KMS-11 (cell line): ENCODE results near the gene PSME3.

Experiments used
- H2AFZ ChIP-seq: fragments of 200-600 bp; sonication (generic); 2 replicates; pipeline ENCODE4 v1.6.1; 2016; ENCODE audit warnings: antibody characterized with exemption, mixed run types, low read depth
- H3K27ac ChIP-seq: fragments of 200-600 bp; sonication (generic); 2 replicates; pipeline ENCODE4 v1.6.1; 2016; ENCODE audit warnings: mild to moderate bottlenecking, mixed run types
- H3K27me3 ChIP-seq: fragments of 200-600 bp; sonication (generic); 2 replicates; pipeline ENCODE4 v1.6.1; 2017; ENCODE audit warnings: mild to moderate bottlenecking, low read depth, mixed run types, moderate library complexity; ENCODE audit not compliant: insufficient read depth
- H3K36me3 ChIP-seq: fragments of 200-600 bp; sonication (generic); 2 replicates; pipeline ENCODE4 v1.6.1; 2017; ENCODE audit warnings: mild to moderate bottlenecking, mixed run types; ENCODE audit not compliant: insufficient read depth
- H3K4me1 ChIP-seq: fragments of 200-600 bp; sonication (generic); 2 replicates; pipeline ENCODE4 v1.6.1; 2016; ENCODE audit warnings: mild to moderate bottlenecking, low read depth, mixed run types; ENCODE audit not compliant: poor library complexity, severe bottlenecking
- H3K4me2 ChIP-seq: fragments of 200-600 bp; sonication (generic); 2 replicates; pipeline ENCODE4 v1.7.0; 2016; ENCODE audit warnings: mild to moderate bottlenecking, mixed run types
- H3K4me3 ChIP-seq: fragments of 200-600 bp; sonication (generic); IDR thresholded peaks from 2 replicates; pipeline ENCODE4 v1.6.1; 2017; ENCODE audit warnings: low read depth, low read length, mixed read lengths; ENCODE audit not compliant: insufficient read depth
- H3K79me2 ChIP-seq: fragments of 200-600 bp; sonication (generic); 2 replicates; pipeline ENCODE4 v1.6.1; 2016; ENCODE audit warnings: low read depth, mixed run types; ENCODE audit not compliant: insufficient read depth
- H3K9ac ChIP-seq: fragments of 200-600 bp; sonication (generic); 2 replicates; pipeline ENCODE4 v1.6.1; 2016; ENCODE audit warnings: mild to moderate bottlenecking, mixed run types
- H4K20me1 ChIP-seq: fragments of 200-600 bp; sonication (generic); 2 replicates; pipeline ENCODE4 v1.6.1; 2016; ENCODE audit warnings: mild to moderate bottlenecking, mixed run types; ENCODE audit not compliant: insufficient read depth
- TF ChIP-seq, protein P1 (sequence below): fragments of 200-600 bp; sonication (generic); conservative IDR thresholded peaks from 2 replicates; pipeline ENCODE4 v1.6.1; 2017; ENCODE audit warnings: low read depth, mild to moderate bottlenecking, antibody characterized with exemption, low read length, moderate library complexity, mixed read lengths

The PSME3 gene

GRCh38 chr17:42845918-42846593 lies 12.9 kb downstream of the PSME3 start:
- H3K4me3 ChIP-seq: no peak overlapping the region
- peaks cover 68% of the 10 kb centered on the region for H3K4me1 ChIP-seq
- H3K36me3 ChIP-seq: peaks cover 8% of the 10 kb centered on the region; the same call in 1 of the 2 replicates
- H3K9ac ChIP-seq: no peak overlapping the region
- peak overlapping the region; percentile 1; the same call in 1 of the 2 replicates for H3K4me2 ChIP-seq
- TF ChIP-seq, protein P1, sequence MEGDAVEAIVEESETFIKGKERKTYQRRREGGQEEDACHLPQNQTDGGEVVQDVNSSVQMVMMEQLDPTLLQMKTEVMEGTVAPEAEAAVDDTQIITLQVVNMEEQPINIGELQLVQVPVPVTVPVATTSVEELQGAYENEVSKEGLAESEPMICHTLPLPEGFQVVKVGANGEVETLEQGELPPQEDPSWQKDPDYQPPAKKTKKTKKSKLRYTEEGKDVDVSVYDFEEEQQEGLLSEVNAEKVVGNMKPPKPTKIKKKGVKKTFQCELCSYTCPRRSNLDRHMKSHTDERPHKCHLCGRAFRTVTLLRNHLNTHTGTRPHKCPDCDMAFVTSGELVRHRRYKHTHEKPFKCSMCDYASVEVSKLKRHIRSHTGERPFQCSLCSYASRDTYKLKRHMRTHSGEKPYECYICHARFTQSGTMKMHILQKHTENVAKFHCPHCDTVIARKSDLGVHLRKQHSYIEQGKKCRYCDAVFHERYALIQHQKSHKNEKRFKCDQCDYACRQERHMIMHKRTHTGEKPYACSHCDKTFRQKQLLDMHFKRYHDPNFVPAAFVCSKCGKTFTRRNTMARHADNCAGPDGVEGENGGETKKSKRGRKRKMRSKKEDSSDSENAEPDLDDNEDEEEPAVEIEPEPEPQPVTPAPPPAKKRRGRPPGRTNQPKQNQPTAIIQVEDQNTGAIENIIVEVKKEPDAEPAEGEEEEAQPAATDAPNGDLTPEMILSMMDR: no peak
- H3K79me2 ChIP-seq: no peaks in the 10 kb centered on the region
- H2AFZ ChIP-seq: no peak overlapping the region
- no peaks in the 10 kb centered on the region for H4K20me1 ChIP-seq
- no peaks in the 10 kb centered on the region for H3K27me3 ChIP-seq
- H3K27ac ChIP-seq: no peak overlapping the region

DNA sequence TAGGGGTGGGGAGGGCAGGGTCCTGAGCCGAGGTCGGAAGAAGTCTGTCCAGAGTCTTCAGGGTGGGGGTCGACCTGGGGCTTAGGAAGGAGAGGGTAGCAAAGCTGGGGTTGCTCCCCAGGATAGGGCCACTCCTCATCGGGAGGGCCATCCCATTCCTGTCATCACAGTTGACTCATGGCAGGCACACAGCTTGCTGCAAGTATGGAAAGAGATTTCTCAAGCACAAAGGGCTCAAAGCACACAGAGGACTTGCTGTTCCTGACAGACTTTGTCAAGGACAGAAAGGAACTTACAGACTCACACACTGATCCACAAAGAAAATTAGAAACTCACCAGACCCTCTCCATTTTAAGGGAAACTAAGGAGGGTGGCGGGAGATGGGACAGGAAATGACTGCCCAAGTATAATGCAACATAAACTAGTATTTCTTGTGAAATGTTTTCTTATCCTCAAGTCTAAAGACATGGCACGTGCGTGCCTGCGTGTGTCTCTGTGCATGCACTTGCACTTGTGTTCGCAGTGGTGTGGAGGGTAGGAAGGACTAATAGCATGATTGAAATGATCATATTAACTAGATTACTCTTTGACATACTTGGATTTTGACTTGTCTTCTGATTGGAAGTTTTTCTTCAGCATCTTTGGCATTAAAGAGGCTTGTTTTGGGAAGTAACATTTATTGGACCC lies 13.5 kb downstream of the PSME3 start:
- peaks cover 68% of the 10 kb centered on the region for H3K4me1 ChIP-seq
- H3K9ac ChIP-seq: no peak overlapping the region
- H3K36me3 ChIP-seq: peaks cover 1% of the 10 kb centered on the region; the same call in 1 of the 2 replicates
- no peak overlapping the region for H2AFZ ChIP-seq
- H3K79me2 ChIP-seq: no peaks in the 10 kb centered on the region
- H3K27me3 ChIP-seq: no peaks in the 10 kb centered on the region
- no peaks in the 10 kb centered on the region for H4K20me1 ChIP-seq
- no peak overlapping the region for H3K4me3 ChIP-seq
- no peak overlapping the region for H3K27ac ChIP-seq
- no peak overlapping the region for H3K4me2 ChIP-seq
- TF ChIP-seq, protein P1: no peak

DNA sequence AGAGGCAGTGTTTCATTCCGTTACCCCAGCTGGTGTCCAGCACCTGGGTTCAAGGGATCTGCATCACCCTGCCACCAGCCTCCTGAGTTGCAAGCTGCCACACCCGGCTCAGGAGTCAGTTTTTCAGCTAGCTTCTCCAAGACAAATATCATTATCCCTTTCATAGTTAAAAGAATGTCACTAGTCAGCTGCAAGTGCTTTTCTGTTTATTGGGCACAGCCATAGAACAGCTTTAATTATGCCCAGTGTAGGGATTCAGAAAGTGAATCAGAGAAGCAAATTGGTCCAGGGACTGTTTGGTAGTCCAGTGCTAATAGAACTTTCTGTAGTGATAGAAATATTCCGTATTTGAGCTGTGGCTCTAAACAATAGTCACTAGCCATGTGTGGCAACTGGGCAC lies 14.9 kb downstream of the PSME3 start:
- H3K79me2 ChIP-seq: no peaks in the 10 kb centered on the region
- H3K36me3 ChIP-seq: no peaks in the 10 kb centered on the region; the same call in 1 of the 2 replicates
- H3K27ac ChIP-seq: no peak overlapping the region
- no peaks in the 10 kb centered on the region for H4K20me1 ChIP-seq
- H3K4me3 ChIP-seq: no peak overlapping the region
- no peak overlapping the region for H3K9ac ChIP-seq
- no peak overlapping the region for H3K4me2 ChIP-seq
- peaks cover 81% of the 10 kb centered on the region for H3K4me1 ChIP-seq
- TF ChIP-seq, protein P1: no peak
- H2AFZ ChIP-seq: no peak overlapping the region
- no peaks in the 10 kb centered on the region for H3K27me3 ChIP-seq

DNA sequence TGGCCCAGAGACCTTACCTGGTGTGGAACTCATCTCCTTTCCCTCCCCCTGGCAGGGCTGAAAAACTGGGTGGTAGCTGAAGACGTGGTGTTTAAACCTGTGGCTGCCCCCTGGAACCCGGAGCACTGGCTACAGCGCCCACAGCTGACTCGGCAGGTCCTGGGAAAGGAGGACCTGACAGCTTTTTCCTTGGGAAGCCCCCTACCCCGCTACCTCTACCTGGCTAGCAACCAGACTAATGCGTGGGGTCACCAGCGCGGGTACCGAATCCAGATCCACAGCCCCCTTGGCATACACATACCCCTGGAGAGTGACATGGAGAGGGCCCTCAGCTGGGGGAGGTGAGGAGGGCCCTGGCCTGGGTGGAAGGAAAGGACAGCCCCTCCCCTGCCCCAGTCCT lies 15.8 kb downstream of the PSME3 start:
- no peak overlapping the region for H3K4me3 ChIP-seq
- no peak overlapping the region for H2AFZ ChIP-seq
- H3K4me1 ChIP-seq: peaks cover 84% of the 10 kb centered on the region
- H3K4me2 ChIP-seq: peak overlapping the region; percentile 64
- H3K9ac ChIP-seq: no peak overlapping the region
- TF ChIP-seq, protein P1: no peak
- H3K79me2 ChIP-seq: no peaks in the 10 kb centered on the region
- H3K27ac ChIP-seq: no peak overlapping the region
- H3K36me3 ChIP-seq: no peaks in the 10 kb centered on the region; the same call in 1 of the 2 replicates
- H4K20me1 ChIP-seq: no peaks in the 10 kb centered on the region
- H3K27me3 ChIP-seq: no peaks in the 10 kb centered on the region
